EH (cell line): ENCODE results near the gene CIT.

Source experiments
- DNase-seq: peaks from one replicate; pipeline ENCODE4 v3.0.0-alpha.2; 2015; ENCODE audit warnings: low read depth

The CIT gene

DNA sequence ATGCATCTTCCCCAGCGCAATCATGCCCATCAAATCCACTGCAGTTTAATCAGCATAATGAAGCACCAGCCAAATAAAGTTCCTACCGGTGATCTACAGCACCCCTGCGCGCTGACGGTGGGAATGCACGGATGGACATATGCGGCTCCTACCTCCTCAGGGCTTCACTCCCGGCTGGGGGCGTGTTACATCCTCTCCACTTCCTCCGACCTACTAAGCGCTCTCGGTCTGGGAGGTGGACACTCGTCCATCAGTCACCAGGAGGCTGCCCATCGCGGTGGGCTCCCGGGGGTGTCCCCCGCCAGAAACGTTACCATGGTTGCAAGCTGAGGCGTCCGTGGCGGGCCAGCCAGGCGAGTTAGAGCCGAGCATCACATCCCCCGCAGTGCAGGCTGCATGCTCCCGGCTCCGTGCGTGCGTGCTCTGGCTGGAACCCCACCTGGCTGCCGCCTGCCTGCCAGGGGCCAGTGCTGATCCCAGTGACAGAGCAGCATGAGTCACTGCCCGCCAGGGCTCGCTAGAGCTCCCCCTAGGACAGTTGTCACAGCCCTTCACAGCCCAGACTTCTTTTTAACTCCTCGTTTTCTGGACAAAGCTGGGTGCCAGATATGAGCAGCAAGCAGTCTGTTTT is 73.0 kb downstream of the CIT start:
- DNase-seq, result peak; percentile 88

DNA sequence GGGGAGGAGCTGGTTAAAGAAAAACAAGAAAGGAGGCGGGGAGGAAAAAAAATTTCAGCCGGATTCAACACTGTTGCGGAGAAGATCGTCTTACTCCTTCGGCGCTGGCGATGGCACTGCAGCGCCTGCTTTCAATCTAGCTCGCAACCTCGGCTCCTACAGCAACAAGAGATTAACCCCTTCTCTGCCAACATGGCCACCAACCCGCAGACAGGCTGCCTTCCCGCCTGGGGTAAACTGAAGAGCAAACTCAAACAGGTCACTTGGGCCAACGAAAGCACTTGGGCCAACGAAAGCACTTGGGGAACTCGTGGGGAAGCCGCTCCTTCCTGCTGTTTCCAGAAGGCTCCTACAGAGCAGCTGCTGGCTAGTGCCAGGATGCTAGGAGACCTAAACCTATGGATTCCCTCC is 73.7 kb downstream of the CIT start:
- peak; percentile 43 for DNase-seq

DNA sequence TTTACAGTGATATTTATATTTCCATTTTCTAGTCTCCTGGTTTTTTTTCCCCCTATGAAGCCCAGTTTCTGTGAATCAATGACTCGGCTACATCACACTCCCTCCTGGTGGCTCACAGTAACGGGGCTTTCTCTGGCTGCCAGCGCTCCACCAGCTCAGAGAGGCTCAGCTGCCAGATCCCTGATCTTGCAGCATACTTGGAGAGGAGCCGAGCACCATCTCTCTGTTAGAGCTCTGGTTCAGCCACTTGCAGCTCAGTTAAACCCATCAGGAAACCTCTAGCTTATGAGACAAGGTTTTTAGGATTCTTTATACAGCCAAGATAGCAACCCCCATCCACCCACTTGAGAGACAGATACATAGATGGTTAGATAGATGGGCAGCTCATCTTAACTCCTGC is 74.6 kb downstream of the CIT start:
- DNase-seq, result peak; percentile 66

DNA sequence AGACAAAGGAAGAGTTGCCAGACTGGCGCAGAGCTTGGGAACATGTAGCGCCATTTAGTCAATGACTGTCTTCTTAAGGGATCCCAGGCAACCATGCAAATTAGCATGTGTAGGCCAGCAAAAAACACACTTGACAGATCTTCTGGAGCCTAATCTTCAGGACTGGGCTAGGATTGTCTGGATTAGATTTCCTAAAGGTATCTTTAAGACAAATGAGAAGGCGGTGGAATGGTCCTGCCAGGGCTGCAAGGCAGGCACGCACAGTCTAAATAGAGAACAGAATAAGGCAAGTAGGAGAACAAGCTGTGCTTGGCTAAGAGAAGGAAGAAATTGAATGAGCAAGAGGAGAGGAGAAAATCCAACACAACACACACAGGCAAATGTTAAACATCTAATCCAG is 80.0 kb downstream of the CIT start:
- no peak for DNase-seq

DNA sequence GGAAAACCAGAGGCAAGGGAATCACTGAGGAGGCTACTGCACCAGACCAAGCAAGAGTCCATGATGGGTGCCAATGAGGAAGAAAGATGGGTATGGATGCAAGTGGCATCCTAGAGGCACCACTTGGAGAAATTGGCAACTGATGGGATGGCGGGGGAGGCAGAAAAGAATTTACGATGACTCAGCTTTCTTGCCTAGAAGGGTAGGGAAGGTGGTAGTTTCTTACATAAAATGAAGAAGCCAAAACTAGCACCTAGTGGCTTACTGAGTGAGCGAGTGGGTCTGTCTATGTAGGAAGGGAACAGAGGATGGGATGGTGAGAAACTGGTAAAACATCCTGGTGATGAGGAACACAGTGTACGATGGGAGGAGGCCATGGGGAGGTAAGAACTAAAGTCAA is 80.8 kb downstream of the CIT start:
- no peak for DNase-seq

DNA sequence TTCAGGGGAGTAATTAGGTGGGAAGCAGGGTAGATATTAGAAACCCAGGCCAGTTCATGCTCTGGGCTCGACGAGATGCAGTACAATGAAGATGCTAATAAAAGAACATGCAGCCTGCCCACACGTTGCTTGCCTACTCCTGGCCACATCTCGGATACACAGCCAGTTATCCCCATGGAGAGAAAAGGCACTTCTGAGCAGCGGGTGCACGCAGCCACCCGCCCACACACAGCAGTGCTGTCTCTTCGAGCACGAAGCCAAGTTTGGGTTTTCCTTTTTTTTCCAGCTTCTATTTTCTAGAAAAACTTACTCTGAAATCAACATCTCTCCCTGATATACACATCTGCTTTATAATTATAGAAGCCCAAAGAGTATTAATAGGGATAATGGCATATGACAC is 85.7 kb downstream of the CIT start:
- DNase-seq, result no peak

GRCh38 chr12:119788786-119789185 is 88.3 kb downstream of the CIT start:
- peak; percentile 25 for DNase-seq

DNA sequence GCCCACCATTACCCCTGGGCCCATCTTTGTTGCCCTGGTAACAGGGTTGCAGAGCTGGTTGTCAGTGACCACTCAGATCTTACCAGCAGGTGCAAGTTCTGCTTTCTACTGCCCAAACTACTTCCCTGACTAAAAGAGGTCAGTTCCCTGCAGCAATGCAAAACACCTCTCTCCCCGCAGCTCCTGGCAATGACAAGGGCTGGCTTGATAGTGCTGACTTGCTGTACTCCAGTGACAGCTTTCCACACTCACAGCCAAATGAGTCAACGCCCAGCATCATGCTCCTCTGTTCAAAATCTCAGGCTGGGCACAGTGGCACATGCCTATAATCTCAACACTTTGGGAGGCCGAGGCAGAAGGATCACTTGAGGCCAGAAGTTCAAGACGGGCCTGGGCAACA is 90.6 kb downstream of the CIT start:
- DNase-seq, result no peak

- DNase-seq, result no peak
These were observed 92.4 kb downstream of the CIT start for GRCh38 chr12:119784673-119785072.

DNA sequence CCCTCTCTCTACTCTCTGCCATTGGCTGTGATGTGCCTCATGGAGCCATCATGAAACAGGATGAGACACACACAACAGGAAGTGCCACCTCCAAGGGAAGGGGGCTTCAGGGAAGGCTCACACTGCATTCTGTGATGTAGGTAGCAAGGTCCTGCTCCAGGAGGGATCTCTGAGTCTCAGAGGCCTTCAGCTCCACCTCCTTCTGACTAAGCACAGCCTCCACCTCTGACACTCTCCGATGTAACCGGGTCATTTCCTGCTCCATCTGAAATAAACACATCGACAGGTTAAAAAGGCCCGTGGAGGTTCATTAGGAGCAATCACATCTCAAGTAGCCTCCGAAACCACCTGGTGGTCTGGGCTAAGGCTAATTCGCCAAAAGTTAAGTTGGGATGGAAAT is 93.3 kb downstream of the CIT start:
- DNase-seq, result no peak

DNA sequence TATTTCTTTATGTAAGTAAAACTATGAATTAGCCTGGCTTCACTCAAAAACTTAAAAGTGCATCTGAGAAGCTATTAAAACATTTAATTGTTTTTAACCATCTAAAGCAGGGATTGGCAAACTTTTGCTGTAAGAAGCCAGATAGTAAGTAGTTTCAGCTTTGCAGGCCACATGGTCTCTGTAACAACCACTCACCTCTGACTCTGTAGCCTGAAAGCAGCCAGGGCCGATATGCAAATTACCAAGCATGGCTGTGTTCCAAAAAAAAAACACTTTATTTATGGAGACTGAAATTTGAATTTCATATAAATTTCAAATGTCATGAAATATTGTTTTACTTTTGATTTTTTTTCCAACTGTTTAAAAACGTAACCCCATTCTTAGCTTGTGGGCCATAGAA is 95.3 kb downstream of the CIT start:
- DNase-seq, result no peak

- DNase-seq, result peak; percentile 50
These were observed 96.2 kb downstream of the CIT start for GRCh38 chr12:119780786-119781434.

GRCh38 chr12:119775246-119775895 is 101.7 kb downstream of the CIT start:
- DNase-seq, result no peak

GRCh38 chr12:119772431-119772830 is 104.7 kb downstream of the CIT start:
- DNase-seq, result peak; percentile 46

- no peak for DNase-seq
These were observed 107.0 kb downstream of the CIT start for GRCh38 chr12:119770146-119770545.

DNA sequence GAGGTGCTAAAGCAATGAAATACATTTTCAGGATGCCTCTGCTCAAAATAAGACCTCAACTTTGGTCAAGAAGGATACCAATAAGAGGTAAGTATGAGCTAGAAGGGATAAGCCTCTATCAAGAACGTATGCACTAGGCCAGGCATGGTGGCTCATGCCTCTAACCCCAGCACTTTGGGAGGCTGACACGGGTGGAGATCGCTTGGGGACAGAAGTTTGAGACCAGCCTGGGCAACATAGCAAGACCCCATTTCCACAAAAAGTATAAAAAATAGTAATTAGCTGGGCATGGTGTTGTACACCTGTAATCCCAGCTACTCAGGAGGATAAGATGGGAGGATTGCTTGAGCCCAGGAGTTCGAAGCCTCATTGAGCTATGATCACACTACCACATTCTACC is 114.5 kb downstream of the CIT start:
- DNase-seq, result no peak

DNA sequence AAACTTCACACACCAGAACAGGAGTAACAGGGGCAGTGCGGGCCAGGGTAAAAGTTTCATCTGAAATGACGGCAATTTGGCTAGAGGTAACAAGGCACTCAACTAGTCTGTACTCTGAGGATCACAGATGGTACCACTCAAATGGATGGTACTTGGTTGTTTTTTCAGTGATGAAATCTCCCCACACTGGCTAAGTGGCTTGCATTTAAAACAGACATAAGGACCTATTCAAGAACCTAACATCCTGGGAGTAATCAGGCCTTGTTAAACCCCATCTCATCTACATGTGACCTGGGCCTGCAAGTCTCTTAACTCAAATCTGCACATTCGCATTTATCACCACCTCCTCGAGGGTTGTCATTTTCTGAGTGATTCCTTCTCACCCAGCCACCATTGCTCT is 118.4 kb downstream of the CIT start:
- no peak for DNase-seq

DNA sequence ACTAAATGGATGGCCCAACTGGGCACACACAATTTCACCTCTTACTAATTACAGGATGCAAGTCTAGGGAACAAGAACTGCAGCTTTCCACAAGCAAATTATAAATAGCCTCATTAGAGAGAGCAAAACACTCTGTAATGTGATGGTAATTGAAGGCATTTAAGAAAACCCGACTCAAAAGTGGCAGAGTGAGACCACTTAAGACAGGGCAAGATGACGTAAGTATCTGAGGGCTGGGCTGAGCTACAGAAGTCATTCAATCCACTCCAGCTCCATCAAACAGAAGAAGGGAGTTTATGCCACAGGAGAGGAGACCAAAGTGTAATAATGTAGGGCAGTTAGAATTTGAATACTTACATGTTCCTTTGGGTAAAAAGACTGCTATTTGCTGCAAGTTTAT is 118.9 kb downstream of the CIT start:
- no peak for DNase-seq

GRCh38 chr12:119751961-119752360 is 125.2 kb downstream of the CIT start:
- DNase-seq, result no peak

- DNase-seq, result peak; percentile 20
These were observed 127.5 kb downstream of the CIT start for GRCh38 chr12:119749666-119750065.

GRCh38 chr12:119748497-119748896 is 128.6 kb downstream of the CIT start:
- peak; percentile 29 for DNase-seq

DNA sequence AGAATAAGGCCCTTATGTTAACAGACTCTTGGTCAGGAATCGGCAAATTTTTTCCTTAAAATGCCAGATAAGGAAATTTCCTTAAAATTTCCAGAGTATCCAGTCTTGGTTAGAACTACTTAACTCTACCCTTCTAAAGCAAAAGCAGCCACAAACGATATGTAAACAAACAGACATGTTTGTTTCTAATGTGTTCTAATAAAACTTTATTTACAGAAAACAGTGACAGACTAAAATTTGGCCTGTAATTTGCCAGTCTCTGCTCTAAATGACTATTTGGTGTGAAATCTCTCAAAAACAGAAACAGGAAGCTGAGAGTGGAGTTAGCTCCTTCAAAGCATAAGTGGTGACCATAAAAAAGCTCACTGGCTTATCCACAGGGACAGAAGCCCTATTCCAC is 131.0 kb downstream of the CIT start:
- no peak for DNase-seq

DNA sequence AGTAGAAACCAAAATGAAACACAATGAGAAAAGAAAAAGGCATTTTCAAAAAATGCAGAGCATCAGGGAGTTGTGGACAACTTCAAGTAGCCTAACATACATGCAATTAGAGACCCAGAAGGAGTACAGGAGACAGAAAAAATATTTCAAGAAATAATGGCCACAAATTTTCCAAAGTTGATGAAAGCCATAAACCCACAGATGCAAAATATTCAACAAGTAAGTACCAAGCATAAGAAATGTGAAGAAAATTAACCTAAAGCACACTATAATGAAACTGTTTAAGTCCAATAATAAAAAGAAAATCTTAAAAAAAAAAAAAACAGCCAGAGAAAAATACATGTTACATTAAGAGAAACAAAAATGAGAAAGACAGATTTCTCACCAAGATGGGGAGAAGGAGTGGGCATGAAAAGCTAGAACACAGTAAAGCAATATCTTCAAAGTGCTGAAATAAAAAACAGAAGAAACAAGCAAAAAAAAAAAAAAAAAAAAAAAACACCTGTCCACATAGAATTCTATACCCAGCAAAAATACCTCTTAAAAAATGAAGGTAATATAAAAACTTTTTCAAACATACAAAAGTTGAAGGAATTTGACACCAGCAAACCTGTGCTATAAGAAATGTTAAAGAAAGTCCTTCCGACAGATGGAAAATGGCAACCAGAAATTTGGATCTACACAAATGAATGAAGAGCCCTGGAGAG is 132.1 kb downstream of the CIT start:
- no peak for DNase-seq
